HL-60 (cell line): ENCODE data around the gene TTC33.
"Not testable (repeated sequence)": the region's sequence is repeated elsewhere in the genome, so short reads cannot be mapped to it uniquely, and the experiment has no call there.

Source experiments
- DNase-seq, 2 experiments: peaks; one replicate each; pipeline ENCODE4 v3.0.0-alpha.2; 2010 to 2020; ENCODE audit warnings: low read depth in 1 of 2, low spot score in 1 of 2
- H3K27ac ChIP-seq: fragments of 250-450 bp; sonication (Bioruptor Pico); replicated peaks from 2 replicates; pipeline ENCODE4 v1.5.1; 2020; ENCODE audit warnings: mild to moderate bottlenecking, moderate library complexity
- H3K27me3 ChIP-seq: fragments of 250-450 bp; sonication (Bioruptor Pico); 2 replicates; pipeline ENCODE4 v1.5.1; 2021; ENCODE audit warnings: mild to moderate bottlenecking, moderate library complexity; ENCODE audit not compliant: insufficient read depth, poor library complexity, severe bottlenecking
- H3K4me3 ChIP-seq: replicated peaks from 2 replicates; pipeline ENCODE4 v1.5.1; 2011; ENCODE audit warnings: mild to moderate bottlenecking, control low read depth, low read length; ENCODE audit not compliant: insufficient read depth
- GABPA ChIP-seq: IDR thresholded peaks from 2 replicates; pipeline ENCODE4 v1.6.1; 2012; ENCODE audit warnings: low read depth
- POLR2AphosphoS5 ChIP-seq: IDR thresholded peaks from 2 replicates; pipeline ENCODE4 v1.6.1; 2012; ENCODE audit warnings: low read depth
- SPI1 ChIP-seq: IDR thresholded peaks from 2 replicates; pipeline ENCODE4 v1.6.1; 2012; ENCODE audit warnings: low read depth, mild to moderate bottlenecking, borderline replicate concordance
- TF ChIP-seq, protein P1 (sequence below): IDR thresholded peaks from 2 replicates; pipeline ENCODE4 v1.6.1; 2012; ENCODE audit warnings: low read depth; ENCODE audit not compliant: insufficient replicate concordance
- TF ChIP-seq, protein P2 (sequence below): IDR thresholded peaks from one replicate; pipeline ENCODE4 v1.5.1; 2011; ENCODE audit warnings: low read length, control low read depth, inconsistent platforms; ENCODE audit not compliant: insufficient read depth

The TTC33 gene

DNA sequence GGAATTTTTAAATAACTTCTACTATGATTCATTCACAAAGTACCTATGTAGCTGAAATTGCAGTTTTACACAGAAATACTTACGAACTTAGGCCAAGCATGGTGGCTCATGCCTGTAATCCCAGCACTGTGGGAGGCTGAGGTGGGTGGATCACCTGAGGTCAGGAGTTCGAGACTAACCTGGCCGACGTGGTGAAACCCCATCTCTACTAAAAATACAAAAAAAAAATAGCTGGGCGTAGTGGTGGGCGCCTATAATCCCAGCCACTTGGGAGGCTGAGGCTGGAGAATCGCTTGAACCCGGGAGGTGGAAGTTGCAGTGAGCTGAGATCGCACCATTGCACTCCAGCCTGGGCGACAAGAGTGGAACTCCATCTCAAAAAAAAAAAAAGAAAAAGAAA, 36.9 kb upstream of the TTC33 start:
- not testable (repeated sequence) for H3K27me3 ChIP-seq, DNase-seq, H3K27ac ChIP-seq, H3K4me3 ChIP-seq

DNA sequence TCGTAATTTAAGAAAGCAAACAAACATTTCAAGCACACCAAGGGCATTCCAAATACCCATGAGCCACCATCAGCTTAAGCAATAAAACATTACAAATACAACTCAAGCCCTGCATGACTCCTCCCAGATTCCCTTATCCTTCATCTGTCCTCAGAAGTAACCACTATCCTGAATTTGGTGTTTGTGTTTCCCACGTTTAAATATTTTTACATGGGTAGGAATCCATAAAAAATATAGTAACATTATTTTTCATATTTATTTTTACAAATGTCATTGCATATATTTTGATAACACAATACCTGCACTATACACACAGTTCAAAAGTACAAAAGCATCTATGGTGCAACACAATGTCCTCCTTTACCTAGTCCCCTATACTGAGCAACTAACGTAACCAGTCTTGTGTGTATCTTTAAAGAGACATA, 36.0 kb upstream of the TTC33 start:
- H3K4me3 ChIP-seq = no peak overlapping the region
- DNase-seq = no peak
- no peaks in the 10 kb centered on the region for H3K27me3 ChIP-seq
- no peak for TF ChIP-seq GABPA
- TF ChIP-seq, protein P1, sequence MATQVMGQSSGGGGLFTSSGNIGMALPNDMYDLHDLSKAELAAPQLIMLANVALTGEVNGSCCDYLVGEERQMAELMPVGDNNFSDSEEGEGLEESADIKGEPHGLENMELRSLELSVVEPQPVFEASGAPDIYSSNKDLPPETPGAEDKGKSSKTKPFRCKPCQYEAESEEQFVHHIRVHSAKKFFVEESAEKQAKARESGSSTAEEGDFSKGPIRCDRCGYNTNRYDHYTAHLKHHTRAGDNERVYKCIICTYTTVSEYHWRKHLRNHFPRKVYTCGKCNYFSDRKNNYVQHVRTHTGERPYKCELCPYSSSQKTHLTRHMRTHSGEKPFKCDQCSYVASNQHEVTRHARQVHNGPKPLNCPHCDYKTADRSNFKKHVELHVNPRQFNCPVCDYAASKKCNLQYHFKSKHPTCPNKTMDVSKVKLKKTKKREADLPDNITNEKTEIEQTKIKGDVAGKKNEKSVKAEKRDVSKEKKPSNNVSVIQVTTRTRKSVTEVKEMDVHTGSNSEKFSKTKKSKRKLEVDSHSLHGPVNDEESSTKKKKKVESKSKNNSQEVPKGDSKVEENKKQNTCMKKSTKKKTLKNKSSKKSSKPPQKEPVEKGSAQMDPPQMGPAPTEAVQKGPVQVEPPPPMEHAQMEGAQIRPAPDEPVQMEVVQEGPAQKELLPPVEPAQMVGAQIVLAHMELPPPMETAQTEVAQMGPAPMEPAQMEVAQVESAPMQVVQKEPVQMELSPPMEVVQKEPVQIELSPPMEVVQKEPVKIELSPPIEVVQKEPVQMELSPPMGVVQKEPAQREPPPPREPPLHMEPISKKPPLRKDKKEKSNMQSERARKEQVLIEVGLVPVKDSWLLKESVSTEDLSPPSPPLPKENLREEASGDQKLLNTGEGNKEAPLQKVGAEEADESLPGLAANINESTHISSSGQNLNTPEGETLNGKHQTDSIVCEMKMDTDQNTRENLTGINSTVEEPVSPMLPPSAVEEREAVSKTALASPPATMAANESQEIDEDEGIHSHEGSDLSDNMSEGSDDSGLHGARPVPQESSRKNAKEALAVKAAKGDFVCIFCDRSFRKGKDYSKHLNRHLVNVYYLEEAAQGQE = no peak
- TF ChIP-seq POLR2AphosphoS5 = no peak
- no peak for TF ChIP-seq SPI1
- TF ChIP-seq, protein P2, sequence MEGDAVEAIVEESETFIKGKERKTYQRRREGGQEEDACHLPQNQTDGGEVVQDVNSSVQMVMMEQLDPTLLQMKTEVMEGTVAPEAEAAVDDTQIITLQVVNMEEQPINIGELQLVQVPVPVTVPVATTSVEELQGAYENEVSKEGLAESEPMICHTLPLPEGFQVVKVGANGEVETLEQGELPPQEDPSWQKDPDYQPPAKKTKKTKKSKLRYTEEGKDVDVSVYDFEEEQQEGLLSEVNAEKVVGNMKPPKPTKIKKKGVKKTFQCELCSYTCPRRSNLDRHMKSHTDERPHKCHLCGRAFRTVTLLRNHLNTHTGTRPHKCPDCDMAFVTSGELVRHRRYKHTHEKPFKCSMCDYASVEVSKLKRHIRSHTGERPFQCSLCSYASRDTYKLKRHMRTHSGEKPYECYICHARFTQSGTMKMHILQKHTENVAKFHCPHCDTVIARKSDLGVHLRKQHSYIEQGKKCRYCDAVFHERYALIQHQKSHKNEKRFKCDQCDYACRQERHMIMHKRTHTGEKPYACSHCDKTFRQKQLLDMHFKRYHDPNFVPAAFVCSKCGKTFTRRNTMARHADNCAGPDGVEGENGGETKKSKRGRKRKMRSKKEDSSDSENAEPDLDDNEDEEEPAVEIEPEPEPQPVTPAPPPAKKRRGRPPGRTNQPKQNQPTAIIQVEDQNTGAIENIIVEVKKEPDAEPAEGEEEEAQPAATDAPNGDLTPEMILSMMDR = no peak
- no peak overlapping the region for H3K27ac ChIP-seq

DNA sequence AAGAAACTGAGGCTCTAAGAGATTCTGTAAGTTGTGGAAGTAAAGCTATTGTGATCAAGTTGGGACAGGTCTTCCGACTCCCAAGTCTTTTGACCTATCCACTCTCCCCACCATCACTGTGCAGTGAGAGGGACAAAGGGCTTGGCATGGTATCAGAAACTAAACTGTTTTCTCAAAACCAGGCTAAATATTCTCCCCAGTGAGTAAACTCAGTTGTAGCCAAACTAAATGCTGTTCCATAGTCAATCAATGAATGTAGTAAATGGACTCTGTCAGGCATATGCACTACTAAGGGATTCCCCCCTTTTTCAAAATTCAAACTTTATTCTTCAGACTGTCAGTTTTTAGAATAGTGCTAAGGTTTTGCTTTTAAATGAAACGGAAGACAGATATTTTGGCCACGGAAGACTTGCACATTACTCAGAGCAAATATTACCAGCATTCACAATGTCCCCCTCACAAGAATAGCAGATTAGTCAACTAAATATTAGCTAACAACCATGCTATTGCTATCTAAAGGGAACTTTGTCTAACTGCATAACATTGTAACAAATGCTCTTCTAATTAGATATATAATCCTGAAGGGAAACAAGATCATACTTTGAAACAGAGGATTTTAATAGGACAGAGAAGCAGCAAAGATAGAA, 35.3 kb upstream of the TTC33 start:
- TF ChIP-seq GABPA (no peak), SPI1 (no peak), POLR2AphosphoS5 (no peak)
- TF ChIP-seq, protein P1 = no peak
- TF ChIP-seq, protein P2 = no peak
- no peak for DNase-seq
- no peak overlapping the region for H3K4me3 ChIP-seq
- no peak overlapping the region for H3K27ac ChIP-seq
- H3K27me3 ChIP-seq = no peaks in the 10 kb centered on the region

DNA sequence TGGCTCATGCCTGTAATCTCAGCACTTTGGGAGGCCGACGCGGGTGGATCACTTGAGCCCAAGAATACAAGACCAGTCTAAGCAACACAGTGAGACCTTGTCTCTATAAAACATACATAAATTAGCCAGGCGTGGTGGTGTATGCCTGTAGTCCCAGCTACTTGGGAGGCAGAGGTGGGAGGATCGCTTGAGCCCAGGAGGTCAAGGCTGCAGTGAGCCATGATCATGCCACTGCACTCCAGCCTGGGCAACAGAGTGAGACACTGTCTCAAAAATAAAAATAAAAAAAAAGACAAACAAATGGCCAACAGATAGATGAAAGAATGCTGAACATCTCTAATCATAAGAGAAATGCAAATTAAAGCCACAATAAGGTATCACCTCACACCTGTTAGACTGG, 33.2 kb upstream of the TTC33 start:
- not testable (repeated sequence) for H3K27ac ChIP-seq, DNase-seq, H3K4me3 ChIP-seq, H3K27me3 ChIP-seq

DNA sequence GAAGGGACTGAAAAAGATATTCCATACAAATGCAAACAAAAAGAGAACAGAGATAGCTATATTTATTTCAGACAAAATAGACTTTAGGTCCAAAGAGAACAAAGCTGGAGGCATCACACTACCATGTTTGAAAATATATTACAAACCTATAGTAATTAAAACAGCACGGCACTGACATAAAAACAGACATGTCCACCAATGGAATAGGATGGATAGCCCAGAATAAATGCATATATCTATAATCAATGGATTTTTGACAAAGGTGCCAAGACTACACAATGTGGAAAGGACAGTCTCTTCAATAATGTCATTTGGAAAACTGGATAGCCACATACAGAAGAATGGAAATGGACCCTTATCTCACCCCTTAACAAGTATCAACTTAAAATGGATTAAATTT, 32.2 kb upstream of the TTC33 start:
- Histone ChIP-seq H3K4me3 (no peak overlapping the region), H3K27me3 (no peaks in the 10 kb centered on the region), H3K27ac (no peak overlapping the region)
- TF ChIP-seq POLR2AphosphoS5 (no peak), SPI1 (no peak), GABPA (no peak)
- TF ChIP-seq, protein P2 = no peak
- TF ChIP-seq, protein P1 = no peak
- DNase-seq = no peak

DNA sequence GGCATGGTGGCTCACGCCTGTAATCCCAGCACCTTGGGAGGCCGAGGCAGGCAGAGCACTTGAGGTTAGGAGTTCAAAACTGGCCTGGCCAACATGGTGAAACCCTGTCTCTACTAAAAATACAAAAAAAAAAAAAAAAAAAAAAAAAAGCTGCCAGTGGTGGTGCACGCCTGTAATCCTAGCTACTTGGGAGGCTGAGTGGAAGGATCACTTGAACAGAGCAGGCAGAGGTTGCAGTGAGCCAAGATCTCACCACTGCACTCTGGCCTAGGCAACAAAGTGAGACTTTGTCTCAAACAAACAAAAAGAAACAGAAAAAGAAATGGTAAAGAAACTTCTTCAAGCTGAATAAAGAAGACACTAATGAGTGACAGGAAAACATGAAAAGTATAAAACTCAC, 30.9 kb upstream of the TTC33 start:
- H3K4me3 ChIP-seq, H3K27me3 ChIP-seq, H3K27ac ChIP-seq, DNase-seq: not testable (repeated sequence)
